GM21423 (cell line): ENCODE measurements around the gene AK5.
"Not testable (repeated sequence)": the region's sequence is repeated elsewhere in the genome, so short reads cannot be mapped to it uniquely, and the experiment has no call there.

ENCODE experiments used
- ATAC-seq: cut with Tn5 transposase; IDR thresholded peaks from one replicate; pipeline ENCODE4 v1.9.1; 2021; ENCODE audit warnings: mild to moderate bottlenecking, moderate library complexity; ENCODE audit not compliant: unreplicated experiment

AK5 gene

DNA sequence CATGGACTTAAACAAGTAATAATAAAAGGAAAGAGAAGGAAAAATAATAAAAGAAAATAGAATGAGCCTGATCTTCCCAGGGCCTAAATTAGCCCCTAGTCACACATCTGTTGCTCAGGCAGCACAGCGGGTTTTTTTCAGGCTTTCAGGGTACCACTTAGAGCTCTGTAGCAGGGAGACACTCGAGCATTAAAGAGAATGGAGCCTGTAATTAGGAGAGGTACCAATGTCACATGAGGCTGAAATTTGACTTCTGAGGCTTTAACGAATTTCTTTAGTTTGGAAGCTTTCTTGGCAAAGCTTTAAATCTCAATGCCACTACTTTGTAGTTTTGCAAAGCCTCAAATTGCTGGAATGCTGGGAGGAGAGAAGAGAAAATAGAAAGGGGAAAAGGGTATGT is 116.3 kb downstream of the AK5 start:
- no peak for ATAC-seq

DNA sequence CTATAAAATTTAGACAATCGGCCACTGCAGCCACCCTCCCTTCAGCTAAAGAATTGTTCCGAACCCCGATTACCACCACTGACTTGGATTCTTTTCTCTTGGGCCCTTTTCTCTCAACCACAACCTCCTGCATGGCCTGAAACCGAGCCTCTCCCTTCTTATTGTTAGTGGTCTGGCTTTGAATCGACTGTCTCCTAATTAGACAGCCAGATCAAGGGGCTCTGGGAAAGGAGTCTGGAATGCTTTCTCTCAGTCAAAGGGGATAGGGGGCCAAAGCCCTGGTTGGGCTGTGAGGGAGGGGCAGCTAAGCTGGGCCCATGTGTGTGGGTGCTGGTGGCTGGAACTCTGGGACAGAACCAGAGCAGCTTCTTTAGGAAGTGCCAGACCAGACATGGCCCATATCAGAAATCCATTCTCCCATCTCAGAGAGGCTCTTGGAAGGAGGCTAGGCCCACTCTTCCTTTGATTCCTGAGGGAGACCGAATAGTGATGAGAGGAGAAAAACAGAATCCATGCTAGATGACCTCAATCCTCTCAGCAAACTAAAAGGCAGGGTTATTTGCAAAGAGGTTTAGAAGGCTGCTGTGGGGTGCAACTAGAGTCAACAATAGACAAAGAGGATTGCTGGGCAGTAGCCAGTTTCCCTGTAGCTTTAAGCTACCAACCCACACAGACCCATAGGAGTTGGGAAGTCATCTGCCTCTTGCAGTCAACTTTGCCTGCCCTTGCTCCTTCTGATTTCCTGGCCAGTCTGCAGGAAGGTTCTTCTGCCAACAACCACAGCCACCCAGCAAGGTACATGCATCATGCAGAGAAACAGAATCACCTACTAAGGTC is 117.6 kb downstream of the AK5 start:
- no peak for ATAC-seq

DNA sequence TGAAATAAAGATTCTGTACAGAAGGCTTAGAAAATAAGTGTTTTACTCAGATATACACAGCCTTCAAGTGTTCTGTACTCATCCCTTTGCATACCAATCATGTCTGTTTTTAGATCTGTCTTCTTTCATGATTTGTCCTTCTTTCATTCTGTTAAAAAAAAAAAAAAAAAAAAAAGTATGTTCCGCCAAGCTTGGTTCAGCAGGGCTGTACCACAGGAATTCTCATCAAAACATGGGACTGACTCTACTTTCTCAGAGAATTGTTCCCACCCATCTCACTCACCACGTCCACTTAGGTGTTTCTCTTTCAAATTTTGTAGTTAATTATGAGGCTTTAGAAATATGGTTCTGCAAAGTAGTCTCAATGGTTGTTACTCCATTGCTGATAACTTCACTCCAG is 119.0 kb downstream of the AK5 start:
- ATAC-seq = no peak

DNA sequence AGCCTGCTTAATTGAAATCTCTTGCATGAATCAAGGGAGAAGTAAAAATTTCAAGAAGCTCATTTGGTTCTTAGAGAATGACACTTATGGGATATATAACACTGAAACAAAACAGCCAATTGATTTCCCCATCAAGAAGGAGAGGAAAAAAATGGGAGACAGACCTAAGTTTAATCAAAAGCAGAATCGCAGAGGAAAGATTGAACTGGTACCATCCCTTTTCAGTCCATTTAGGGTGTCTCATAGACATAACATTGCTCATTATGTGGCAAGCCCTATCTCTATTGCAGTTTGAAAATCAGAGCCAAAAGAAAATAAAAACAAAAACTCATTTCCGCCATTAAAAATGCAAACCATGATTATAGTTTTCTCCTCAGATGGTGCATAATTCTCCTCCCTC is 119.6 kb downstream of the AK5 start:
- no peak for ATAC-seq

DNA sequence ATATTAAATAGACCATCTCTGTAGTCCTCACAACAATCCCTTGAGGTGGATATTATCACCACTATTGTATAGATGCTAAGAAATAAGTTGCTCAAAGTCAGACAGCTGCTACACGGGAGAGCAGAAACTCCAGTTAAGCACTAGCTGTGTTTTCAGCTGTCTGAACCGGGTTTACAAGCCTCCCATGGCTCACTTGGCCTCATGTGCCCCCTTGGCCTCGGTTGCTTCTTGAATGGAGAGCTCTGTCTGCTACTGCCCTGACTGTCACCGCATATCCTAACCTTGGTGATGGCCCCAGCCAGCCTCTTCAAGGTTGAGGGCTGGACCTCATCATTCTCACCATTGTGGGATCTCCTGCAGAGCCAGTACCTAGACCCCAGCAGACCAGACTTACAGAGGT is 123.4 kb downstream of the AK5 start:
- ATAC-seq = no peak

DNA sequence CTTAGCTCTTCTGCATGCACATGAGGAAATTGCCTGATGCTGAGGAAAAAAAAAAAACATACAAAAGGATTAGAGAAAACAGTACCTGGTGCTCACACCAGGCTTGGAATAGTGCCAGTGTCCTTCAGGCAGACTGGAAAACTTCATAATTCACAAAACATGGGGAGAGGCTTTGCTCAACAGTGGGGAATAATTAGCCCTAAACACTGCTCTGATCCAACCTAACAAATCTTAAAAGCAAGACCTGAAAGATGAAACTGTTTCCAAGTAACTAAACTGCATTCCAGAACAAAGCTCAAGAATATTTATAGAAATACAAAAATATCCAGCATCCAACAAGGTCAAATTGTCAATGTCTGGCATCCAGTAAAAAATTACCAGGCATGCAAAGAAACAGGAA is 124.8 kb downstream of the AK5 start:
- no peak for ATAC-seq

DNA sequence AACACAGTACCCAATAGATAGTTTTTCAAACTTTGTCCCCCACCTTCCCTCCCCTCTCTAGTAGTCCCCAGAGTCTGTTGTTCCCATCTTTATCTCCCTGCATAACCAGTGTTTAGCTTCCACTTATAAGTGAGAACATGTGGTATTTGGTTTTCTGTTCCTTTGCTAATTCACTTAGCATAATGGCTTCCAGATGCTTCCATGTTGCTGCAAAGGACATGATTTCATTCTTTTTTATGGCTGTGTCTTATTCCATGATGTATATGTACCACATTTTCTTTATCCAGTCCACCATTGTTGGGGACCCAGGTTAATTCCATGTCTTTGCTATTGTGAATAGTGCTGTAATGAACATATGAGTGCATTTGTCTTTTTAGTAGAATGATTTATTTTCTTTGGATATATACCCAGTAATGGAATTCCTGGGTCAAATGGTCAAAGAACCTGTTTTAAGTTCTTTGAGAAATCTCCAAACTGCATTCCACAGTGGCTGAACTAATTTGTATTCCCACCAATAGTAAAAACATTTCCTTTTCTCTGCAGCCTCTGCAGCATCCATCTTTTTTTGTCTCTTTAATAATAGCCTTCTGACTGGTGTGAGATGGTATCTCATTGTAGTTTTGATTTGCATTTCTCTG is 126.0 kb downstream of the AK5 start:
- no peak for ATAC-seq

DNA sequence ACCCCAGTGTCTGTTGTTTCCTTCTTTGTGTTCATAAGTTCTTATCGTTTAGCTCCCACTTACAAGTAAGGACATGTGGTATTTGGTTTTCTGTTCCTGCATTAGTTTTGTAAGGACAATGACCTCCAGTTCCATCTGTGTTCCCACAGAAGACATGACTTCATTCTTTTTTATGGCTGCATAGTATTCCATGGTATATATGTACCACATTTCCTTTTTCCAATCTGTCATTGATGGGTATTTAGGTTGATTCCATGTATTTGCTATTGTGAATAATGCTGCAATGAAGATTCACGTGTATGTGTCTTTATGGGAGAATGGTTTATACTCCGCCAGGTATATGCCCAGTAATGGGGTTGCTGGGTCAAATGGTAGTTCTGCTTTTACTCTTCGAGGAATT is 127.1 kb downstream of the AK5 start:
- ATAC-seq = not testable (repeated sequence)

DNA sequence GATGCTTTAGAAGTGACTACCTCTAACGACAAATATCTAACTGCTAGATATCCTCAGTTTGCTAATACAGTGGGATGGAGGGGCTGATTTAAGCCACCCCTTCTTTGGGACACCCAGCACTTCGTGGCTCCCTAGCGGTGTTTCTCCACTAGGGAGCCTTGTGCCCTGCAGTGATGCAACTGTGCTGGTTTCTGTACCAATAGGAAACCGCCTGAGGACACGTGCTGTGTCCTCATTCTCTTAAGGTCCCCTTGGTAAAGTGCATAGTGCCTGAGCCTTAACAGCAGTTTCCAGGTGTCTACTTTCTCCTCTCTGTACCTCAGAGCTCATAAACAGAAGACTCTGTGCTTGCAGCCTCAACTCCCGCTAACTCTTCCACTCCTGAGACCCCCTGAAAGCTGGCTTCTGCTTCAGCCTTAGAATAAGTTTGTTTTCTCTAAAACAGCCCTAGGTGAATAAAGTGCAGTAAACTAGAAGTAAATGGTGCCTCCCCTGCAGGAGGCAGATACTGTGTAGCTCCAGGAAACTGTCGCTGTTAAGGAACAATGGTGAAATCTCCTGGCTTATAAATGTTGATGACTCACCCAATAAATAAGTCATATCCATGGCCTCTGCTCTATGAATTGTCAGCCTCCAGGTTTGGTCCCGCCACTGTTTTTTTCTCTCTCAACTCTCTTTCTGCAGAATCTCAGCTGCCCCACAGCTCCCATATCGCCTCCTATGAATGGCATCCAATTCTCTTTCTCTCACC is 130.4 kb downstream of the AK5 start:
- ATAC-seq = no peak

DNA sequence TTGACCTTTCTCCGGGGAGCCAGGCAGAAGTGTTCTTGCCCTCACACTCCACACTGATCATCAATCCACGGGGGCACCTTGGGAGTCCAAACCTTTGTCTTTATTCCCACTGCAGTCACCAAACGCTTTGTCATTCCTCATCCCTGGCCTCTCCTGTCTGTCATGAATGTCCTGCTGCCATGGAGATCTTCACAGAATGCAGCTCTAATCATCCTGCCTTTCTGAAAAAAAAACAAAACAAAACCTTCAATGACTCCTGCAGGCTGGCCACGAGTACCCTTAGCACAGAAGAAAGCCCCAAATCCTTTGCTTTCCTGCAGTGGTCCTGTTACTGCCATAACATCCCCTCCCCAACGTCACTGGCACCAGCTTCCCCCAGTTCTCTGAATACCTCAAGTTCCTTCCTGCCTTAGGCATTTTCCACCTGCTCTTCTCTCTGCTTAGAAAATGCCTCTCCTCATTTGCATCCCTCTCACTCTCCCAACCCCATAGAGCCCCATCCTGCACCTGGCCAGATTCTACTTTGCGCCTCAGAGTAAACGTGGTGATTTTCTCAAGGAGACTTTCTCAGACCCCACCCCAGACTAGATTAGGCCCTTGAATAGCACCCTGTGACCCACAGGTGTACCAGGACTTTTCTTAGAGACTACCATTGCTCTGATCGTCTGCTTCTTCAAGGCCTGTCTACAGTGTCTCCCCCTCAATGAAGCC is 131.2 kb downstream of the AK5 start:
- ATAC-seq = peak; percentile 44

DNA sequence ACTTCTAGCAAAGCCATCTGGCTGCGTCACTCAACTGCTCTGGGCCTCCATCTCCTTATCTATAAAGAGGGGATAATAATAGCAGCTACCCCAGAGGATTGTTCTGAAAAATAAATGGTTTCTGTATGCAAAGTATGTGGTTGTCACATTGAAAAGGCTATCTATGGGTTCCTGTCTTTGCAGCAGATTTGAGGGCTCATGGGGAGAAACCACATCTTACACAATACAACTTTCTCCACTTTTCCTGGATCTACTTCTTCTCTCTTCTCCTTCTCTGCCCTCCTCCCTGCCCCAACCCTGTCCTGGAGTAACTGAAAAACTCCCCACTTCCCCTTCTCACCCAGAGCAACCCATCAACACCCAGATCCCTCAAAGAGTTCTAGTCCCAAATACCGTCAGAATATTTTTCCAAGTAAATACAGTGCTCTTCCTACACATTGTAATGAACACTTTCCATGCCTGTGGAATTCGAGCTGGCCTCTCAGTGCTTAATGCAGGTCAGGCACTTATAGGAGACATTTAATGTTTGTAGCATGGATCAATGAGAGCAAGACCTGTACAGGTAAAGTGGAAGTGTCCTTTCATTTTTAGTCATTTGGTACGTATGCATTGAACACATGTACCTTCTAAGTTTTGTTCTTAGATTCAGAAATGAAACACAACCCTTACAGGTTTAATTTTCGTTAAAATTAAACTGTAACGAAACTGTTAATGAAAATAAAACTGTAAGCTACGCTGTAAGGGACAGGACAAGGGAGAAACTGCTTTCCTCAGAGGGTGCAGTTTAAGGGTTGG is 131.9 kb downstream of the AK5 start:
- peak; percentile 83 for ATAC-seq

DNA sequence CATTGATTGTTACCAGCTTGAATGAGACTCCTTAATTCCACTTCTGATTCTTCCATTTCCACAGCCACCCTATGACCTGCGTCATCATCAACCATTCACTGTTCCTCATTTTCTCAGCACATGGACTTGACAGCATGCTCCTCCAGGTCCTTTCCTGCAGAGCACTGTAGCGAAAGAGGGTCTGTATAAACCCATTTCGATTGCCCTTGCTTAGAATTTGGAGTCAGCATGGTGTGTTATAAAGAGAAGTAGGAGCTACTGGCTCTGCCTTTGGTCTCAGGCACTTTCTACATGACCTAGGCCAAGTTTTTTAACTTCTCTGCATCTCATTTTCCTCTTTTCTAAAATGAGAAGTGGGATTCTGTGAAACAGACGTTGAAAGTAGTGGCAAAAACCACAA is 133.8 kb downstream of the AK5 start:
- no peak for ATAC-seq

DNA sequence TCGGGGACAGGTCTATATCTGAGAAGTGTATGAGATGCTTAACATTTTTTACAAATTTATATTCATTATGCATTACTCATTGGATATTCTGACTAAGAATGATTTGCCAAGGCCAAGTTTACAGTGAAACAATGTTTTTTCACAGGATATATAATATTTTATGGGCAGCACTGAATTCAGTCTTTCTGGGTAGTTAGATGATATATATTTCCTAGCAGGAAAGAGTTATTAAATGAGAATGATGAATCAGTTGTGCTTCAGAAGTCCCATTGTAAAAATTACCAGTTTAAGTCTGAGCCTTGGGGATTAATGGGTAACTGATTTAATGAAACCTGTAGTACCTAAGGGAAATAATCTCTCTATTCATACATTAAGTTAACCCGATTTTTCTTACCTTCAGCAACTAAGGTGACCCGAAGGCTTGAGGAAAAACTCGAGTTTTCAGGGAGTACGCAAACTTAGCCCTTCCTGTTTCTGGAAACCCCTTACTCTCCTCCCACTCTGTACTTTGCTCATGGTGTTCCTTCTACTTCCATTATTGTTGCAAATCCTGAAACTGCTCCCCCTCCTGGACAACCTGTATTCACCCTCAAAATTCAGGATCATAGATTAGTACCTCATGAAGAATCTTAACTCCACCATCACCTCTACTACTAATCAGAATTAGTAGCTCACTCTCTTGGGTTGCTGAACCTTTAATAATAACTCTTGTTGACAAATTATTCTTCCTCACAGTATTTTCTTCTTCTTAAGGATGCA is 135.1 kb downstream of the AK5 start:
- no peak for ATAC-seq

DNA sequence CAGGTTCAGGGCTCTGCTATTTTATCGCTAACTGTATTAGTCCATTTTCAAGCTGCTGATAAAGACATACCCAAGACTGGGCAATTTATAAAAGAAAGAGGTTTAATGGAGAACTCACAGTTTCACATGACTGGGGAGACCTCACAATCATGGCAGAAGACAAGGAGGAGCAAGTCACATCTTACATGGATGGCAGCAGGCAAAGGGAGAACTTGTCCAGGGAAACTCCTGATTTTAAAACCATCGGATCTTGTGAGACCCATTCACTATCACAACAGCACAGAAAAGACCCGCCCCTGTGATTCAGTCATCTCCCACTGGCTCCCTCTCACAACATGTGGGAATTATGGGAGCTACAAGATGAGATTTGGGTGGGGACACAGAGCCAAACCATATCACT is 136.2 kb downstream of the AK5 start:
- not testable (repeated sequence) for ATAC-seq

DNA sequence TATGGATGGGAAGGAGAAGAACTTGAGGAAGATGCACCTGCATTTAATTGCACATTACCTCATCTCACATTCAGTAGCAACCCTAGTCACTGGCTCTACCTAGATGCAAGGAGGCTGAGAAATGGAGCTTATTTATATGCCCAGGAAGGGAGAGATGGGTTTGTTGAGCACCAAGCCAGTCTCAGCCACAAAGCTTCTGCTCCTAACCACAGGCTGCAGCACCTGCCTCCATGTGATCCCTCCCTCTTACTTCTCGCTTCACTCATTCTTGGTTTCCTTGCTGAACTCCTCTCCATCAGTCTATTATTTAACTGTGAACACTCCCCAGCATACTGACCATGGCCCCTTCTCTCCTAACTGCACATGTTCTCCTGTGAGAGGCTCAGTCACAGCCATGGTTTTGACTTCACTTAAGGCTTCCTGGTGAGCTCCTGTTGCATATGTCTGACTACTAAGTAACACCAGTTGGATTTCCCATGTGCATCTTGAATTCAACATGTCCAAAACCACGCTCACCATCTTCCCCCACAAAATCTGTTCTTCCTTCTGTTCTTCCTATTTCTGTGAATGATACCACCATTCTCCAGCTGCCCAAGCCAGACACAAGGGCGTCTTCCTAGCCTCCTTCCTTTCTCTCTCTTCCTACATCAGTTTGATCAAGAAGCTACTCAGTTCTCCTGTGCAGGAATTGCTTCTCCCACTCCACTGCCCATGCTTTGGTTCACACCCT is 139.8 kb downstream of the AK5 start:
- peak; percentile 72 for ATAC-seq

DNA sequence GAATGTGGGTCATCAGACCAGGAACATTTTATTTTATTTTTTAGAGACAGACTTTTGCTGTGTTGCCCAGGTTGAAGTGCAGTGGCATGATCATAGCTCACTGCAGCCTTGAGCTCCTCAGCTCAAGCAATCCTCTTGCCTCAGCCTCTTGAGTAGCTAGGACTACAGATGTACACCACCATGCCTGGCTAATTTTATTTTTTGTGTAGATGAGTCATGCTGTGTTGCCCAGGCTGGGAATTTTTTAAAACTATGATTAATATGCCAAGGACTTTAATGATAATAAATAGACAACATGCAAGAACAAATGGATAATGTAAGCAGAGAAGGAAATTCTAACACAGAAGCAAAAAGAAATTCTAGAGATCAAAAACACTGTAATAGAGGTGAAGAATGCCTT is 142.4 kb downstream of the AK5 start:
- ATAC-seq = no peak

DNA sequence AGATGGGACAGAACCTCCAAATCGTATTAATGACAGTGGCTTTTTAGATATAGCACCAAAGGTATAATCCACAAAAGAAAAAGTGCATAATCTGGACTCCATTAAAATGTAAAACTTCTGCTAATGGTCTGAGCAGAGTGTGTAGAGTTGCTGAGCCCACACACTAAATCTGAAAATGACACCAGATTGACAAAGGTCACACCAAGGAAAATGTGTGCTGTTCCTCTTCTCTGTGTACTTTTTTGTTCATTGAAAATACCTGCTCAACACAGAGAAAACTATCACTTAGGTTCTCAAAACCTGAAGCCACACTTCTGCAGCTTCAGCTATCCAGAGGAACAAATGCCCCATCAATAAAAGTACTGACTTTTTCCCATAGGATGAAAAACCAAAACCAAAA is 146.2 kb downstream of the AK5 start:
- ATAC-seq = no peak

DNA sequence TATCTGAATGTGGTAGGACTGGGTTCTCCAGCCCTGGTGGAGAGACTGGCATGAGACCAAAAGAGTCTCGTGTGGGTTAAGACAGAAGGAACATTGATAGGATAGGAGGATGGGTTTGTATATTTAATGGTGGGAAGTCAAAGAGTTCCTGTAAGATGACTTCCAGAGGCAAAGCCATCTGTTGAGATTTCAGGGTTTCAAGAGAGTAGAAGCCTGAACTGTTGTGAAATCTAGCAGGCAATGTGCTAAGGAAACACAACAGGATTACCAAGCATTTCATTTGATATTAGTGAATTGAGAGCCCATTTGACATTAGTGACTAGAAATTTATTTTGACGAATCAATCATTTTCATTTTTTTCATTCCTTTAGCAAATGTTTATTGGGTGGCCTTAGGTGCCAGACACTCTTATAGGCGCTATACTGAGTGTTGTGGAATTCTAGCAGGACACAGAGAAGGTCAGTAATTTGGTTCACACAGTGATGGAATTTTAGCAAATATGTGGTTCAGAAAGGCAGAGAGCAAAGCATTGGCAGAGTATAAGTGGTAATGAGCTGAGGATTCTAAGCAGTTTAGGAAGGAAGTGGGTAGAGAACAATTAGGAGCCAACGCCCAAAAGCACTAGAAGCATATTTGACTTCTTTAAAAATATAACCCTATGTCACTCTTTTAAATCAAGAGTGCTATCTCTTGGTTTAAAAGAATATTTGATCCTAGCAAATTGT is 149.3 kb downstream of the AK5 start:
- ATAC-seq = no peak
